ENCODE measurements around the gene CLIP4.

CLIP4 gene

DNA sequence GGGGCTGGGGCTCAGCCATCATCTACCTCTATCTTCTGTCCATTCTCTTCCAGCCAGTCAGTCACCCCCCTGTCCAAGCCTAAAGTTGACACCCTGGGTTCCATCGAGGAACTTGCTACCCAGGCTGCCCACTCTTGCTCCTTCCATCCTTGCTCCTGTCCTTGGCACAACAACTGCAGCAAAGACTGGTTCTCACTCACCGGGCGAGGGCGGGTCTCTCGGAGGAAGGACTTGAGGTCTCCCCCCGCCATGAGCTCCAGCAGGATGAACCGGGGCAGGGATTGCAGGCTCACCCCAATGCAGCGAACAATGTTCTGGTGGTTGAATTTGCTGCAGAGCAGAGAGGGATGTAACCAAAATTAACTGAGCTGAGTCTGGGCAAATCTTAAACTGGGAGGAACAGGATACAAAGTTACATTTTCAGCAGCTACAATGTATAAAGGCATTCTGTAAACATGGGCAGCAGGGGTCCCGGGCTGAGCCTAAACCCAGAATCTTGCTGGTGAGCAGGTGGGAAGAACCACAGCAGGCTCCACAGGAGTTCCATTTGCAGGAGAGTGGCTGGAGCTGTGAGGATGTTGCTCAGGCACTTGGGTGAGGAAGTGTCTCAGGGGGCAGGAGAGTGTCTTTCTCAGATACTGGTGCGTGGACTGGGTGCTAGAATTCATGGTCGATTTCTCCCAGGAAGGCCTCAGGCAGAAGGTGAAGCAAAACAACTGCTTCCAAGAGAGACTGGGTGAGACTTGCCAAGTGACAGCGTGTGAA is 105.5 kb downstream of the CLIP4 start:
- TF ChIP-seq, protein P1, sequence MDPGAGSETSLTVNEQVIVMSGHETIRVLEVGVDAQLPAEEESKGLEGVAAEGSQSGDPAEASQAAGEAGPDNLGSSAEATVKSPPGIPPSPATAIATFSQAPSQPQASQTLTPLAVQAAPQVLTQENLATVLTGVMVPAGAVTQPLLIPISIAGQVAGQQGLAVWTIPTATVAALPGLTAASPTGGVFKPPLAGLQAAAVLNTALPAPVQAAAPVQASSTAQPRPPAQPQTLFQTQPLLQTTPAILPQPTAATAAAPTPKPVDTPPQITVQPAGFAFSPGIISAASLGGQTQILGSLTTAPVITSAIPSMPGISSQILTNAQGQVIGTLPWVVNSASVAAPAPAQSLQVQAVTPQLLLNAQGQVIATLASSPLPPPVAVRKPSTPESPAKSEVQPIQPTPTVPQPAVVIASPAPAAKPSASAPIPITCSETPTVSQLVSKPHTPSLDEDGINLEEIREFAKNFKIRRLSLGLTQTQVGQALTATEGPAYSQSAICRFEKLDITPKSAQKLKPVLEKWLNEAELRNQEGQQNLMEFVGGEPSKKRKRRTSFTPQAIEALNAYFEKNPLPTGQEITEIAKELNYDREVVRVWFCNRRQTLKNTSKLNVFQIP (CRISPR knock-in tag; IDR thresholded peaks at IDR 0.05; ENCODE audit: borderline replicate concordance, low read depth) = no peak
- TF ChIP-seq SNAI2 (CRISPR knock-in tag; IDR thresholded peaks at IDR 0.05) = no peak
- no peak for TF ChIP-seq ZC3H10 (CRISPR knock-in tag; IDR thresholded peaks at IDR 0.05)
- no peak for TF ChIP-seq ZNF8 (CRISPR knock-in tag; IDR thresholded peaks at IDR 0.05)
- no peak for TF ChIP-seq GLIS3 (CRISPR knock-in tag; IDR thresholded peaks at IDR 0.05)
- TF ChIP-seq, protein P2, sequence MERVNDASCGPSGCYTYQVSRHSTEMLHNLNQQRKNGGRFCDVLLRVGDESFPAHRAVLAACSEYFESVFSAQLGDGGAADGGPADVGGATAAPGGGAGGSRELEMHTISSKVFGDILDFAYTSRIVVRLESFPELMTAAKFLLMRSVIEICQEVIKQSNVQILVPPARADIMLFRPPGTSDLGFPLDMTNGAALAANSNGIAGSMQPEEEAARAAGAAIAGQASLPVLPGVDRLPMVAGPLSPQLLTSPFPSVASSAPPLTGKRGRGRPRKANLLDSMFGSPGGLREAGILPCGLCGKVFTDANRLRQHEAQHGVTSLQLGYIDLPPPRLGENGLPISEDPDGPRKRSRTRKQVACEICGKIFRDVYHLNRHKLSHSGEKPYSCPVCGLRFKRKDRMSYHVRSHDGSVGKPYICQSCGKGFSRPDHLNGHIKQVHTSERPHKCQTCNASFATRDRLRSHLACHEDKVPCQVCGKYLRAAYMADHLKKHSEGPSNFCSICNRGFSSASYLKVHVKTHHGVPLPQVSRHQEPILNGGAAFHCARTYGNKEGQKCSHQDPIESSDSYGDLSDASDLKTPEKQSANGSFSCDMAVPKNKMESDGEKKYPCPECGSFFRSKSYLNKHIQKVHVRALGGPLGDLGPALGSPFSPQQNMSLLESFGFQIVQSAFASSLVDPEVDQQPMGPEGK (CRISPR knock-in tag; IDR thresholded peaks at IDR 0.05; ENCODE audit: borderline replicate concordance) = no peak
- TF ChIP-seq TCF4 (CRISPR knock-in tag; IDR thresholded peaks at IDR 0.05; ENCODE audit: borderline replicate concordance) = no peak
- TF ChIP-seq, protein P3, sequence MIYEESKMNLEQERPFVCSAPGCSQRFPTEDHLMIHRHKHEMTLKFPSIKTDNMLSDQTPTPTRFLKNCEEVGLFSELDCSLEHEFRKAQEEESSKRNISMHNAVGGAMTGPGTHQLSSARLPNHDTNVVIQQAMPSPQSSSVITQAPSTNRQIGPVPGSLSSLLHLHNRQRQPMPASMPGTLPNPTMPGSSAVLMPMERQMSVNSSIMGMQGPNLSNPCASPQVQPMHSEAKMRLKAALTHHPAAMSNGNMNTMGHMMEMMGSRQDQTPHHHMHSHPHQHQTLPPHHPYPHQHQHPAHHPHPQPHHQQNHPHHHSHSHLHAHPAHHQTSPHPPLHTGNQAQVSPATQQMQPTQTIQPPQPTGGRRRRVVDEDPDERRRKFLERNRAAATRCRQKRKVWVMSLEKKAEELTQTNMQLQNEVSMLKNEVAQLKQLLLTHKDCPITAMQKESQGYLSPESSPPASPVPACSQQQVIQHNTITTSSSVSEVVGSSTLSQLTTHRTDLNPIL (CRISPR knock-in tag; IDR thresholded peaks at IDR 0.05; ENCODE audit: low read depth) = no peak
- TF ChIP-seq OSR1 (CRISPR knock-in tag; IDR thresholded peaks at IDR 0.05) = no peak
- no peak for TF ChIP-seq PPARA (CRISPR knock-in tag; IDR thresholded peaks at IDR 0.05; ENCODE audit: borderline replicate concordance)
- no peak for TF ChIP-seq ZFP30 (CRISPR knock-in tag; IDR thresholded peaks at IDR 0.05)
- ATAC-seq = no peak

DNA sequence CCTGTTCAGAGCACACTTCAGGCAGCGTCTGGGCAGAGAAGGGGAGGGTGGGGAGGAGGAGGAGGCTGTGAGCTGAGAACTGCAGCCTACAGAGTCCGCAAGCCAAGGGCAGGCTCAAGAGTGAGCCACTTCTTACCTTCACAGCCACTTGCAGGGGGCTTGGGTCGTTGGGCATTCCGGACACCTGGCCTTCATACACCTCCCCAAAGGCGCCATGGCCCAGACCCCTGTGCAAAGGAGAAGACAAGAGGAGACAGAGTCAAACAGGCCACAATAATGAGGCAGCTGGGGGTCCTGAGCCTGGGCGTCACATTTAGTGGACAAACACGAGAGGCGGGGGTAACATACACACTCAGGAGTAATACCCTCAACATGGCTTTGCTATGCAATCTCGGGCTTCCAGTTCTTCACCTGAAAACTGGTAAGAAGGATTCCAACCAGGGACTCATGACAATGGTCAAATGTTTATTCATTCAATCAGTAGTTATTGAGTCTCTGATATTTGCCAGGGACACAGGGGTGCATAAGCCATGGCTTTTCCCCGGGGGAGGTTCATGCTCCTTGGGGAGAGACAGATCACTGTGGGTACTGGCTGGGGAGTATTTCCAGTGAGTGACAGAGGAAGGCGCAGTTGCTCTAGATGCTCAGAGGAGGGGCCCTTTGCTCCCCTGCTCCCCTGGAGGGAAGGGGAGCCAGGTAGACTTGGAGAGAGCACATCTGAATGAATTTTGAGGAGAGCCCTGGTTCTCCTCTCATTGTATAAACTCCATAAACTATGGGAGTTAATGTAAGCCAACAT is 107.4 kb downstream of the CLIP4 start:
- no peak for ATAC-seq
- TF ChIP-seq, protein P2 (CRISPR knock-in tag; IDR thresholded peaks at IDR 0.05; ENCODE audit: borderline replicate concordance) = no peak
- no peak for TF ChIP-seq ESRRG (CRISPR knock-in tag; IDR thresholded peaks at IDR 0.05)
- TF ChIP-seq ZNF565 (CRISPR knock-in tag; conservative IDR thresholded peaks at IDR 0.05; ENCODE audit: low read depth) = no peak
- no peak for TF ChIP-seq ZNF70 (CRISPR knock-in tag; IDR thresholded peaks at IDR 0.05)
- no peak for TF ChIP-seq ISL1 (CRISPR knock-in tag; IDR thresholded peaks at IDR 0.05)
- TF ChIP-seq, protein P3 (CRISPR knock-in tag; IDR thresholded peaks at IDR 0.05; ENCODE audit: low read depth) = no peak
- no peak for TF ChIP-seq RARB (CRISPR knock-in tag; IDR thresholded peaks at IDR 0.05)
- TF ChIP-seq TCF4 (CRISPR knock-in tag; IDR thresholded peaks at IDR 0.05; ENCODE audit: borderline replicate concordance) = no peak
- TF ChIP-seq, protein P1 (CRISPR knock-in tag; IDR thresholded peaks at IDR 0.05; ENCODE audit: borderline replicate concordance, low read depth) = no peak
- TF ChIP-seq CSDC2 (CRISPR knock-in tag; IDR thresholded peaks at IDR 0.05) = no peak
- no peak for TF ChIP-seq ZFP30 (CRISPR knock-in tag; IDR thresholded peaks at IDR 0.05)

DNA sequence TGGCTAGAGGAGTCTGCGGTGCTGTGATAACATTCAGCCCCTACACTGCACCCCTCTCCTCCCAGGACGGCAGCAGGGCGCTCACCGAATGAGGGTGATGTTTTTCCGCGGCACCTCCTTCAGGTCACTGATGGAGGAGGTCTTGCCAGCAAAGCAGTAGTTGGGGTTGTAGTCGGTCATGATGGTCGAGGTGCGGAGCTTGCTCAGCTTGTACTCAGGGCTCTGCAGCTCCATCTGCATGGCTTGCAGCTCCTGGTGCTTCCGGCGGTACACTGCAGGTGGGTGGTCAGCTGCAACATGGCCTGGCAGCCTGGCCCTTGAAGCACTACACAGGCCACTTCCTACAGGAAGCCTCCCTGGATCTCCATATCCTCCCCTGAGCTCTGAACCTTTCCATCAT is 108.0 kb downstream of the CLIP4 start:
- ATAC-seq = no peak
- TF ChIP-seq ZNF70 (CRISPR knock-in tag; IDR thresholded peaks at IDR 0.05) (no peak), BACH2 (CRISPR knock-in tag; IDR thresholded peaks at IDR 0.05; ENCODE audit: borderline replicate concordance) (no peak), OSR1 (CRISPR knock-in tag; IDR thresholded peaks at IDR 0.05) (no peak), ZNF565 (CRISPR knock-in tag; conservative IDR thresholded peaks at IDR 0.05; ENCODE audit: low read depth) (no peak), TOX (CRISPR knock-in tag; IDR thresholded peaks at IDR 0.05; ENCODE audit: borderline replicate concordance) (no peak), RARB (CRISPR knock-in tag; IDR thresholded peaks at IDR 0.05) (no peak), SNAI2 (CRISPR knock-in tag; IDR thresholded peaks at IDR 0.05) (no peak), ZC3H10 (CRISPR knock-in tag; IDR thresholded peaks at IDR 0.05) (no peak), ZFP3 (CRISPR knock-in tag; IDR thresholded peaks at IDR 0.05) (no peak), ZFP30 (CRISPR knock-in tag; IDR thresholded peaks at IDR 0.05) (no peak), ESRRG (CRISPR knock-in tag; IDR thresholded peaks at IDR 0.05) (no peak), ARNTL (CRISPR knock-in tag; IDR thresholded peaks at IDR 0.05; ENCODE audit: borderline replicate concordance, low read depth) (no peak), ZNF8 (CRISPR knock-in tag; IDR thresholded peaks at IDR 0.05) (no peak), ISL1 (CRISPR knock-in tag; IDR thresholded peaks at IDR 0.05) (no peak)
- TF ChIP-seq, protein P1 (CRISPR knock-in tag; IDR thresholded peaks at IDR 0.05; ENCODE audit: borderline replicate concordance, low read depth) = no peak
- TF ChIP-seq, protein P3 (CRISPR knock-in tag; IDR thresholded peaks at IDR 0.05; ENCODE audit: low read depth) = no peak

Measured in SK-N-SH treated with all-trans-retinoic acid at 6 μM for 48 hours (cell line).